Activated CD8-positive, alpha-beta T cell treated with anti-CD3 and anti-CD28 coated beads for 36 hours (primary cell): ENCODE results near the gene BFAR. TPM values are rescaled to one million over a fixed set of nuclear protein-coding genes. Genes with fewer than 3 reads are reported as not detected.
"Not testable (repeated sequence)": the region's sequence is repeated elsewhere in the genome, so short reads cannot be mapped to it uniquely, and the experiment has no call there.

ENCODE experiments used
- ATAC-seq: fragments of 200-7000 bp; cut with Tn5 transposase; one replicate; pipeline ENCODE4 v1.10.0; 2021; ENCODE audit warnings: mild to moderate bottlenecking, moderate library complexity
- CTCF ChIA-PET: fragments of 350-600 bp; sonication (Branson Sonifier 250); formaldehyde crosslinking; loops from one replicate; lab custom pipeline; 2021; ENCODE audit warnings: antibody characterized with exemption; lab: Charles Lee
- POLR2A ChIA-PET: fragments of 350-600 bp; sonication (Branson Sonifier 250); formaldehyde crosslinking; loops from one replicate; lab custom pipeline; 2021; ENCODE audit warnings: antibody characterized with exemption; lab: Charles Lee
- DNase-seq: peaks from one replicate; pipeline ENCODE4 v3.0.0-alpha.2; 2020
- H3K27ac Mint-ChIP-seq: one replicate; pipeline ENCODE4 v1.8.0; 2021; ENCODE audit warnings: mild to moderate bottlenecking, mixed read lengths
- H3K27me3 Mint-ChIP-seq: one replicate; pipeline ENCODE4 v1.8.0; 2021; ENCODE audit warnings: mixed read lengths
- H3K36me3 Mint-ChIP-seq: one replicate; pipeline ENCODE4 v1.8.0; 2021; ENCODE audit warnings: low read depth, mixed read lengths
- H3K4me1 Mint-ChIP-seq: one replicate; pipeline ENCODE4 v1.8.0; 2021; ENCODE audit warnings: low read depth, mixed read lengths
- H3K4me3 Mint-ChIP-seq: one replicate; pipeline ENCODE4 v1.8.0; 2021; ENCODE audit warnings: mild to moderate bottlenecking, moderate library complexity, mixed read lengths
- H3K9me3 Mint-ChIP-seq: one replicate; pipeline ENCODE4 v1.8.0; 2021; ENCODE audit warnings: mixed read lengths
- CTCF ChIP-seq: fragments of 200-600 bp; IDR thresholded peaks from one replicate; pipeline ENCODE4 v1.8.0; 2022; ENCODE audit warnings: antibody characterized with exemption, mild to moderate bottlenecking
- intact Hi-C: fragments of 100-400 bp; cut with micrococcal nuclease; formaldehyde crosslinking; loops from one replicate; pipeline ENCODE4 v1.10.0; 2022
- total RNA-seq, 2 experiments: library from RNA; stranded (reverse); gene quantifications; one replicate each; pipeline ENCODE4 v1.2.3, GENCODE V29; 2021

Gene BFAR
- total RNA-seq, 2 experiments from 2014 or later: 53.4 to 58.4 TPM

GRCh38 chr16:14628806-14629611, 3.7 kb upstream of the BFAR start:
- H3K36me3 Mint-ChIP-seq: peaks cover 33% of the 10 kb centered on the region
- peak overlapping the region; percentile 99 for H3K27ac Mint-ChIP-seq
- intact Hi-C loops: no loop called here
- H3K27me3 Mint-ChIP-seq: no peaks in the 10 kb centered on the region
- H3K4me1 Mint-ChIP-seq: peaks cover 35% of the 10 kb centered on the region
- TF ChIP-seq CTCF: no peak
- ATAC-seq (no peak), DNase-seq (peak; percentile 27)
- ChIA-PET POLR2A (interaction anchor here (0.6 to 2.4 kb wide), 5 partner anchors 8 to 49 kb away, joined by 3 to 13 read pairs (median 3); no protein-coding TSS in a partner anchor), CTCF (no interaction called here)
- peak overlapping the region; percentile 89 for H3K4me3 Mint-ChIP-seq
- H3K9me3 Mint-ChIP-seq: no peaks in the 10 kb centered on the region

GRCh38 chr16:14629612-14629918, 3.2 kb upstream of the BFAR start:
- Mint-ChIP-seq H3K4me3 (peak overlapping the region; percentile 89), H3K9me3 (no peaks in the 10 kb centered on the region), H3K27ac (peak overlapping the region; percentile 99), H3K27me3 (no peaks in the 10 kb centered on the region), H3K4me1 (peaks cover 40% of the 10 kb centered on the region), H3K36me3 (peaks cover 33% of the 10 kb centered on the region)
- DNase-seq (peak; percentile 43), ATAC-seq (no peak)
- POLR2A ChIA-PET: interaction anchor here (0.6 to 2.4 kb wide), 4 partner anchors 9 to 41 kb away, joined by 3 to 13 read pairs (median 5); no protein-coding TSS in a partner anchor
- CTCF ChIA-PET: no interaction called here
- intact Hi-C loops: no loop called here
- TF ChIP-seq CTCF: no peak

- Mint-ChIP-seq H3K9me3 (no peaks in the 10 kb centered on the region), H3K36me3 (peaks cover 31% of the 10 kb centered on the region), H3K27me3 (no peaks in the 10 kb centered on the region), H3K4me1 (peaks cover 45% of the 10 kb centered on the region), H3K4me3 (peak within 1 kb of the TSS; percentile 89), H3K27ac (peak within 1 kb of the TSS; percentile 99)
- ChIA-PET POLR2A (interaction anchor here (0.6 to 2.4 kb wide), 5 partner anchors 11 to 44 kb away, joined by 3 to 13 read pairs (median 3); no protein-coding TSS in a partner anchor), CTCF (no interaction called here)
- DNase-seq (peak; percentile 98), ATAC-seq (peak; percentile 72)
- TF ChIP-seq CTCF: no peak
- intact Hi-C loops: no loop called here
Observed at GRCh38 chr16:14629919-14630619, 2.7 kb upstream of the BFAR start, which contains the start of gene PARN. TSS of gene PARN (minus strand) at chr16:14630260. CDS start at chr16:14630125, 135 bp downstream.

- Mint-ChIP-seq H3K27ac (peak overlapping the region; percentile 99), H3K4me3 (peak overlapping the region; percentile 93), H3K4me1 (peaks cover 47% of the 10 kb centered on the region), H3K36me3 (peaks cover 26% of the 10 kb centered on the region)
- ATAC-seq, intact Hi-C loops, CTCF ChIA-PET, H3K27me3 Mint-ChIP-seq, H3K9me3 Mint-ChIP-seq: not testable (repeated sequence)
- POLR2A ChIA-PET: interaction anchor here (0.6 to 2.4 kb wide), 4 partner anchors 10 to 44 kb away, joined by 3 to 13 read pairs (median 3); no protein-coding TSS in a partner anchor
- DNase-seq: peak; percentile 21
Observed at GRCh38 chr16:14630620-14631330, 2.0 kb upstream of the BFAR start.

GRCh38 chr16:14634389-14634725, 1.6 kb downstream of the BFAR start:
- H3K27me3 Mint-ChIP-seq: no peaks in the 10 kb centered on the region
- DNase-seq: no peak
- CTCF ChIA-PET: no interaction called here
- intact Hi-C loops: no loop called here
- H3K4me1 Mint-ChIP-seq: peaks cover 39% of the 10 kb centered on the region
- peaks cover 19% of the 10 kb centered on the region for H3K36me3 Mint-ChIP-seq
- H3K4me3 Mint-ChIP-seq: peak overlapping the region; percentile 93
- no peaks in the 10 kb centered on the region for H3K9me3 Mint-ChIP-seq
- H3K27ac Mint-ChIP-seq: peak overlapping the region; percentile 99
- TF ChIP-seq CTCF: no peak
- ATAC-seq: no peak
- POLR2A ChIA-PET: interaction anchor here (1.6 kb wide), 1 partner anchor 8 kb away, joined by 6 read pairs; no protein-coding TSS in a partner anchor
